ENCODE measurements around the gene SLC25A26. TPM values are rescaled to one million over a fixed set of nuclear protein-coding genes. Genes with fewer than 3 reads are reported as not detected.

The SLC25A26 gene
- total RNA-seq, 1 experiment from 2014 or later, result 27.2 TPM

GRCh38 chr3:66395635-66396034 is 174.8 kb downstream of the SLC25A26 start:
- no peak for DNase-seq (ENCODE audit: low read depth)

DNA sequence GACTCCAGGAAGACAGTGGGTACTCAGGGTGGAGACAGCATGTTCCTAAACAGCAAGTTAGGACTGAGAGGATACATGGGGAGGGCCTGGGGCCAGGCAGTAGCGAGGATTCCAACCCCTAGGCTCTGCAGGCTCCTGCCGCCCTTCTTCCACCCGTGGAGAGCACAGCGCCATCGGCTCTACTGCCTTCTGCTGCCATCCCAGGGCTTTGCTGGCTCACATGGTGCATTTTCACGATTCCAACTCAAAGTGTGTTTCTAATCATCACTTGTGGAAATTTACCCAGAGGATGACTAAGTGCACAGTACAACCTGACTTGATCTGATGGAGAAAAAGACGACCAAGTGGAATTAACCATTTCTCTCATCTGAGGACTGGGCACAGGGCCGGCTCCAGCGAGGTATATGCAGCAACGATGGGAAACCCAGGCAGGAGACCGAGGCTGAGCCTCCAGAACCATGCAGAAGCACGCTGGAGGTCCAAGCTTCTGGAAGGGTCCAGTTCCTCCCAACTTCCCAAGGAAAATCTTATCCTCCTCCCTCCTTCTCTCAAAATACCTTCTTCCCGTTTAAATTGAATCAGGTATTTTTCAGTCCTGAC is 175.5 kb downstream of the SLC25A26 start:
- peak; percentile 59 for DNase-seq (ENCODE audit: low read depth)

DNA sequence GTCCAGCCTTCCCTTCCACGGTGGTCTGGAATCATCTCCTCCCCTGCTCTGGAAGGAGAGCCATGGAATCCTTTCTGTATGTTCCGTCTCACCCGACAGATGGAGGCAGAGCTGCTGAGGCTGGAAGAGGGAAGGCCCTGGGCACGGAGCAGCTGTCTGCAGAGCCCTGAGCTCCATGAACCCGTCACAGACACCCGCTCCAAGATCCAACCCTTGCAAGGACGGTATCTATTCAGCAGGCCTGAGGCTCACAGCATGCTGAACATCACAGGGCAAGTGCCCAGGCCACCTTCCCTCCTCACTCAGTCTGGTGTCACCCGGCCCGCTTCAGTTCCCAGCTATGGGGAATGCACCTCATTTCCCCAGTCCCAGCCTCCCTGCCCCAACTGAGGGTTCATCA is 176.1 kb downstream of the SLC25A26 start:
- DNase-seq (ENCODE audit: low read depth), result no peak

GRCh38 chr3:66397745-66398144 is 176.9 kb downstream of the SLC25A26 start:
- peak; percentile 44 for DNase-seq (ENCODE audit: low read depth)

- DNase-seq (ENCODE audit: low read depth), result peak; percentile 89
Measured at GRCh38 chr3:66398228-66399025, 177.6 kb downstream of the SLC25A26 start.

DNA sequence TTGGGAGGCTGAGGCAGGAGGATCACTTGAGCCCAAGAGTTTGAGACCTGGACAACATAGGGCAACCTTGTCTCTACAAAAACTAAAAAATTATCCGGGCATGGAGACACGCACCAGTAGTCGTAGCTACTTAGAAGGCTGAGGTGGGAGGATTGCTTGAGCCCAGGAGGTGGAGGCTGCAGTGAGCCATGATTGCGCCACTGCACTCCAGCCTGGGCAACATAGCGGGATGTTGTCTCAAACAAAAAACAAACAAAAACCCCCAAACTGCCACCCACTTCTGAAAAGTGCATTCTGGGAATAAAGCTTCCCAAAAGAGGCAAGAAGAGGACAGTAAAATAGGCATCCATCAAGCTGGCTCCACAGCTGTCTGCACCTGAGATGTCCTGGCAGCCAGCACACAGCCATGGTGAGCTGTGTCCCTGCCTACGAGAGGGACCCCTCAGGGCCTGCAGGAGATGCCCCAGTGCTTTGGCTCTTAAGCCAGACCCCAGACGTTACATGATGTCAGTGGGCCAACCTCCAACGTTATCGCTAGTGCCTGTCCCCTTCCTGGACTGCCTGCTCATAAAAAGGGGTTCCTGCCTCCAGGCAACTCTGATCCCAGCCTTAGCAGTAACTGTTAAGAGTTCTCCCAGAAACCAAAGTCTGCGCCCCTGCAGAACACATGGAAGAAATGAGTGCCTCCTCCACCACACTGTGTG is 178.9 kb downstream of the SLC25A26 start:
- DNase-seq (ENCODE audit: low read depth), result no peak

DNA sequence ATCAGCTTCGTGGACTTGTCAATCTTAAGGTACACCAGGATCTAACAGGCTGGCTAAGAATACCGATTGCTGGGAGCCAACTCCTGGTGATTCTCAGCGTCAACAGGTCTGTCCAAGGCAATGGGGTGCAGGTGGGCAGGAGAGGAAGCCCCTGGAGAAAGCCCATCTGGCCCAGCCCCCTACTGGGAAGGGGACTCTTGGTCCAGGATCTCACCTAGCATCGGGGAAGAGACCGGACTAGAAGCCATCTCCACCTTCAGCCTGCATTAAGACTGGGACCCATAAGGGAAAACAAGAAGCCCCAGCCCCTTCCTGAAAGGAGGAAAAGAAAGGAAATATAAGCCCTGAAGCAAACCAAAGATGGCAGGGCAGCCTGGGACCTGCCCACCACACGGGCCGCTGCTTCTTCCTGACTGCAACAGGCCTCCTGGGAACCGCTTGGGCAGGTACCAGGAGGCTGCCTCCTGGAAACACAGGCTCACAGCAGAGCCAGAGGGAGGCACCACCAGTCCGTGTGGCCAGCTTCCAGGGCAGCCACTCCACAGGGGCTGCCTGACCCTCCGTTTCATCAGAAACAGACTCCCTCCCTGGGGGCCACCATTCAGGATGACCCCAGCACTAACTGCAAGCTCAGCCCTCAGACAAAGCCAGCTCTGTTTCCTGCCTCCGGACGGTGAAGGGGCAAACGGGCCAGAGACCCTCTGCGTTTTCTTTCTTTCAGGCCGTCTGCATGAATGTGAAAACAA is 179.8 kb downstream of the SLC25A26 start:
- no peak for DNase-seq (ENCODE audit: low read depth)

DNA sequence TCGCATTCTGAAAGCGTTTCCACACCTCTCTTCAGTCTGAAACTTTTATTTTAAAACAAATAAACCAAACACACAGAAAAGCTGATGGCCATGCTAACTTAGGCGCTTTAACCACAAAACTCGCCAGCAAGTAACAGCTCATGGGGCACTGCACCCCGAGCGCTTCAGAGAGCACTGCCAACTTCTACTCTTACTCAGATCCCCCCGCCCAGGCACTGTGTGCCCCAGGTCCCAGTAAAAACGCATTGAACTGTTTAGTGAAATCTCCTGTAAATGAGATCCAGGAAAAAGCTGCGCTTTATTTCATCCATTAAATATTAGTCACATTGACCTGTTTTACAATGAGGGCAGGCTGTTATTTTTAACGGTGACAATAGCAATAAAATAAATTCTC is 180.4 kb downstream of the SLC25A26 start:
- DNase-seq (ENCODE audit: low read depth), result peak; percentile 80

DNA sequence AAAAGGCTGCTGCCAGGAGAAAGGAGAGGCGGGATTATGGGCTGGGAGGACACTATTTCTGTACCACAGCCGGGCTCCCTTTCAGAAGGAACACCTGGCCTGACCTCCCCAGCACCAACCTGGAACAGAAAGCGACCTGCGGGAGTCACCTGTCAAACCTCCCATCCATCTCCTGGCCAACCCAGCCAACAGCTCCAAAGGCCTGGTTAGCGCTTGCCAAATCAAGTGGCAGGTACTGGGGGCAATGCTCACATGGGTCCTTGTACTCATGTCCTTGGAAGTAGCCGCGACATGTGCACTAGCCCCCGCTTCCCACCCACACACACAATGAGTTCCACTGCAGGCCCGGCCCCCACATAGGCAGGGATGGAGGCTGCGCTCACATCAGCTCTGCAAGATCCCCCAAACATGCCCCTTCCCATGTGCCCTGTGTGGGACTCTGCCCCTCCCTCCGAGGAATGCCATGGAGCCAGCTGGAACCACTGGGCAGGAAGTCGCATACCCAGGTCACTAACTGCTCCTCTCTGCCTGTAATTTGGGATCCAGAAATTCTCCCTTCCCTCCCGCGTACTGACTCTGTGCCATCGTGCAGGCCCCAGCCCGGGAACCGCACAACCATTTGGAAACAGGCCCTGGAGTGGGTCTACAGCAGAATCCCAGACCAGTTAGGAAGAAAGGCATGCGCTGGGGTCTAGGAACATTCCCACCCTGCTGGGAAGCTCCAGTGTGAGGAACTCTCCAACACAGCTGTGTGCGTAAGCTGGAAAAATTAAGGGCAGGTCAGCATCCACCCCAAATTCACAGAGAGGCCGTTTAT is 181.1 kb downstream of the SLC25A26 start:
- DNase-seq (ENCODE audit: low read depth), result no peak

- no peak for DNase-seq (ENCODE audit: low read depth)
Measured at GRCh38 chr3:66402596-66403290, 181.9 kb downstream of the SLC25A26 start.

DNA sequence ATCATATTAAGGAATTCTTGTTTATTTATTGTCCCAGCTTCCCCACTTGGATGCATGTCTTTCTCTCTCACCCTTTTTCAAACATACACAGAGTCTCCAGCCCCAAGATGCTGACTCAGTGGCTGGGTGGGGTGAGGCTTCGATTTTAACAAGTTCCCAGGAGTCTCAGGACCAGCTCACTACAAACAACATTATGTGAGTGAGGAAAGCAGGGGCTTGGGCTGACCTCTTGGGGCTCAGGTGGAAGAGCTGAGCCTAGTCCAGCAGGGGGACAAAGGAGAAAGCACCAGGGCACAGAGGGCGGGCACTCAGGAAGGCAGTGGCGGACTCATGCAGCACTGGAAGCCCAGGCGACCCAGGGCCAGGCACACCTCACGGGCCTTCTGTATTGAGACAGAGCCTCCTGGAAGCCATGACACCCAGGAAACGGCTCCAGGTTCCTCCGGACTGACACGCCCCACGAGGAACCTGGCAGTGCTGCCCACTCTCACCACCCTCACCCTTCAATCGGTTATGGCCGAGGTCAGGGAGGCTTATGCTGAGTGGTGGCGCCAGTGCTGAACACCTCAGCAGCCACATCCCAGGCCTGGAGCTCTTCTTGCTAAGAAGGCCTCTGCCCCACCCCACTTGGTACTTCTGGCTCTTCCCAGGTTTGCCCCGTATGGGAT is 182.7 kb downstream of the SLC25A26 start:
- no peak for DNase-seq (ENCODE audit: low read depth)

GRCh38 chr3:66404197-66404596 is 183.4 kb downstream of the SLC25A26 start:
- no peak for DNase-seq (ENCODE audit: low read depth)

GRCh38 chr3:66404903-66405700 is 184.3 kb downstream of the SLC25A26 start:
- peak; percentile 90 for DNase-seq (ENCODE audit: low read depth)

DNA sequence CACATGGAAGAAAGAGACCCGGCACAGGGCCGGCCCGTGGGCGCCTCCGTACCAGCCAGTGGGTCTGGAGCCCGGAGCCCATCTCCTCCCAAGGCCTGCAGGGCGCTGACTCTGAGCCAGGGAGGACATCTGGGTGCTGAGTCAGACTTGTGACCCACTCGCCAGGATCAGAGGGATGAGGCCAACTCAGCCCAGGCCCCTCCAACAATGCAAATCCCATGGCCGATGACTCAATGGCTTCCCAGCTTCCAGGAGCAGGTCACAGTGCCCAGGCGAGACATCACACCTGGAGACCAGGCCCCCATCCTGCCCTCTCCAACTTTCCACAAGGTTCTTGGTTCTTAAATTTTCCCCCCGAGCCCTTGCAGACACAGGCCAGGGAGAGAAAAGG is 184.9 kb downstream of the SLC25A26 start:
- DNase-seq (ENCODE audit: low read depth), result peak; percentile 98

GRCh38 chr3:66406163-66406562 is 185.4 kb downstream of the SLC25A26 start:
- DNase-seq (ENCODE audit: low read depth), result no peak

DNA sequence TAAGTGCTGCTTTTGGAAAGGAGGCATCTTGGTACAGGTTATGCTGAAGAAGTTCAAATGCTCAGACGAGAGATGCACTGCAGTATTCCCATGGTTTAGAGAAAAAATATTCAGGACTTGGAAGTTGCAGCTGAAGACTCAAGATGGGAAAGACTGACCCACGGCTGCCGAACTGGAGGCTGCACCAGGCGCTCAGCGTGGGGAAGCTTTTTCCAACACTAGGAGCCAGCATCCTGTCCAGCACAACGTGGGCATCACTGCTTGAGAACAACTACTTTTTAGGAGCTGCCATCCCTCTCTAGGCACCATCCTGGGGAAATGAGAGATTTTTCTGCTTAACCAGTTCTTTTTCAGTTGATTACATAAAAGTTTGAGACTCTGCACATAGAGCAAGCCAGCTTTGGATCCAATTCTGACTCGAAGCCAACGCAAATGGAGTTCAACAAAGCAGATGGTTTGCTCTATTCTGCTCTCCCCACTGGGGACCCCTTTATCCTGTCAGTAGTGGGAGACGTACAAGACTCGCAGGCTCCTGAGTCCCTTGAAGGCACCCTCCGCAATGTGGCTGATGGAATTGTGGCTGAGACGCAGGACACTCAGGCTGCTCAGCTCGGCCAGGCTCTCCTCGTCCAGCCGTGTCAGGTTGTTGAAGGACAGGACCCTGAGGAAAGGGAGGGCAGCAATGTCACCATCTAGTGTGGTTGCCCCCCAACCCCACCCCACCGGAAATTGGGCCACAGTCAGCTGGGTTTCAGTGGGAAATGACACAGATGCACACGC is 186.2 kb downstream of the SLC25A26 start:
- DNase-seq (ENCODE audit: low read depth), result no peak

GRCh38 chr3:66407611-66408218 is 186.9 kb downstream of the SLC25A26 start:
- peak; percentile 47 for DNase-seq (ENCODE audit: low read depth)

All from RPMI7951 (cell line).